ENCODE measurements around the gene ZFYVE1. TPM values are rescaled to one million over a fixed set of nuclear protein-coding genes. Genes with fewer than 3 reads are reported as not detected.

The ZFYVE1 gene
- total RNA-seq, 1 donor from 2014 or later: 30.7 TPM

DNA sequence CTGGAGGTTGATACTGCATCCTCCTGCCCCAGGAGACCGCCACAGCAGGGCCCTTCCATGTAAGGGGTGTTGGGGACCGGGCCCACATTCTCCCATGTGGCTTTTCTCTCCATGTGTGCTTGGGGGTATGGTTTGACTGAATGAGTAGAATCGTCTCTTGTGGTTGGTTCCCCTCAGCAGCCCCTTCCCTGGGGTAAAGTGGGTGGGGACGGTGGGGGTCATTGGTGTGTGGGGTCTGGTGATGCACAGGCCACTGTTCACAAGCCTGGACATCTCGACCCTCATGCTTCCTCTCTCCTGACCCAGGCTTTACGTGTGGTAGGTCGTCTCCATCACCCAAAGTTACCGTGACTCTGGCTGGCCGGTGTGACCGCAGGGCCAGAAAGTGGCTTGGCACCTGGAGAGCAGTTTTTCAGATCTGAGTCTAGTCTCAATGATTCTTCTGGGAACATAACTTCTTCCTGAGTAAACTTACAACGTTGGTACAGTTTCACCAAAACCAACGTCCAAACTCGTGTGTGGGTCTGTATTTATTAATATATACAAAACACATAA lies 83.0 kb downstream of the ZFYVE1 start:
- peaks cover 15% of the 10 kb centered on the region for H3K36me3 Mint-ChIP-seq (ENCODE audit: insufficient read depth)
- TF ChIP-seq, protein P1, sequence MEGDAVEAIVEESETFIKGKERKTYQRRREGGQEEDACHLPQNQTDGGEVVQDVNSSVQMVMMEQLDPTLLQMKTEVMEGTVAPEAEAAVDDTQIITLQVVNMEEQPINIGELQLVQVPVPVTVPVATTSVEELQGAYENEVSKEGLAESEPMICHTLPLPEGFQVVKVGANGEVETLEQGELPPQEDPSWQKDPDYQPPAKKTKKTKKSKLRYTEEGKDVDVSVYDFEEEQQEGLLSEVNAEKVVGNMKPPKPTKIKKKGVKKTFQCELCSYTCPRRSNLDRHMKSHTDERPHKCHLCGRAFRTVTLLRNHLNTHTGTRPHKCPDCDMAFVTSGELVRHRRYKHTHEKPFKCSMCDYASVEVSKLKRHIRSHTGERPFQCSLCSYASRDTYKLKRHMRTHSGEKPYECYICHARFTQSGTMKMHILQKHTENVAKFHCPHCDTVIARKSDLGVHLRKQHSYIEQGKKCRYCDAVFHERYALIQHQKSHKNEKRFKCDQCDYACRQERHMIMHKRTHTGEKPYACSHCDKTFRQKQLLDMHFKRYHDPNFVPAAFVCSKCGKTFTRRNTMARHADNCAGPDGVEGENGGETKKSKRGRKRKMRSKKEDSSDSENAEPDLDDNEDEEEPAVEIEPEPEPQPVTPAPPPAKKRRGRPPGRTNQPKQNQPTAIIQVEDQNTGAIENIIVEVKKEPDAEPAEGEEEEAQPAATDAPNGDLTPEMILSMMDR (IDR thresholded peaks at IDR 0.05; ENCODE audit: unreplicated experiment): no peak
- no peaks in the 10 kb centered on the region for H3K27me3 Mint-ChIP-seq
- no peak overlapping the region for H3K27ac Mint-ChIP-seq
- no peaks in the 10 kb centered on the region for H3K9me3 Mint-ChIP-seq (ENCODE audit: low read depth)
- no peak for DNase-seq (ENCODE audit: low spot score, unreplicated experiment)
- H3K4me1 Mint-ChIP-seq (ENCODE audit: low read depth): no peaks in the 10 kb centered on the region
- H3K4me3 Mint-ChIP-seq (ENCODE audit: low read depth): no peak overlapping the region

DNA sequence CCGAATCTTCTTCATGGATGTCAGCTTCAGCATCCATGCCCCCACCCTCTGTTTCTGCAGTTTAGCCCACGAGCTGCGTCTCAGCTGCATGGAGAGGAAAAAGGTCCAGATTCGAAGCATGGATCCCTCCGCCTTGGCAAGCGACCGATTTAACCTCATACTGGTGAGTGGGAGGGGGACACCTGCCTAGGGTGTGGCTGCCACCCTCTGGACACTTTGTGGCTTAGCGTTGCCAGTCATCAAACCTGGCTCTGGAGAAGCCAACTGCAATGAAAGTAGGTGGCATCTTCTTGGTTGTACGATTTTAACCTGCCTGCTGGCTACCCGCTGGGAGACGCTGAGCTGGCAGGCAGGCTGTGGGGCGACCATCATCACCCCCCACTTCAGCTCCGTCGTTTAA lies 84.0 kb downstream of the ZFYVE1 start:
- no peaks in the 10 kb centered on the region for H3K4me1 Mint-ChIP-seq (ENCODE audit: low read depth)
- no peak overlapping the region for H3K4me3 Mint-ChIP-seq (ENCODE audit: low read depth)
- DNase-seq (ENCODE audit: low spot score, unreplicated experiment): no peak
- no peaks in the 10 kb centered on the region for H3K9me3 Mint-ChIP-seq (ENCODE audit: low read depth)
- peaks cover 15% of the 10 kb centered on the region for H3K36me3 Mint-ChIP-seq (ENCODE audit: insufficient read depth)
- H3K27me3 Mint-ChIP-seq: no peaks in the 10 kb centered on the region
- no peak overlapping the region for H3K27ac Mint-ChIP-seq
- TF ChIP-seq, protein P1 (IDR thresholded peaks at IDR 0.05; ENCODE audit: unreplicated experiment): no peak

DNA sequence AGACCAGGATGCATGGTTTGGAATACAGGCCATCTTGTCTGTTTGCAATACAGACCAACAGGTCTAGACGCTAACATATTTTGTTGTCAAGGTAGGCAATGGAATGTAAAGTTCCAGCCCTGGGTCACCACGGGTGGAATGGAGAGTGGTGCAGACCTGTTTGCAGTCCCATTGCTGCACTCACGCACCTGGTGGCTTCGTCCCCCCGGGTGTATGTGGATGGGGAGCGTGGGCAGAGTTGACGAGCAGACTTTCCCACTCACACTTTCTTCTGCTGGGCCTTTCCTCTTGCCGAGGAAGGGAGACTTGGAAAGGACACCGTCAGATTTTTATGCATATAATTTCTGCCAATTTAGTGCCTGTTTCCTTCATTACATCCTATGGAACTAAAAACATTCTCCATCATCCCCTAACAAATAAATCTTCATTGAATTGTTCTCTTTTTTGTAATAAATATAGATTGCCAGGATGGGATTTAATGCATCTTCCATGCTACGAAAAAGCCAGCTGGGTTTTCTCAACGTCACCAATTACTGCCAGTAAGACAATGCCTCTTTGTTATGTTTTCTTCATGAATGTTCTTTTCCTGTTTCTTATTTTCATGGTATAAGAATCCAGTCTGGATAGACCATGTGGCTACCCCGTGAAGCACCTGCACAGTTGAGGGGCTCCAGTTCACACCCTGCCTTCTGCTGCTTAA lies 85.5 kb downstream of the ZFYVE1 start:
- Mint-ChIP-seq H3K27me3 (no peaks in the 10 kb centered on the region), H3K4me1 (ENCODE audit: low read depth) (no peaks in the 10 kb centered on the region), H3K36me3 (ENCODE audit: insufficient read depth) (peaks cover 18% of the 10 kb centered on the region), H3K4me3 (ENCODE audit: low read depth) (no peak overlapping the region), H3K27ac (no peak overlapping the region), H3K9me3 (ENCODE audit: low read depth) (no peaks in the 10 kb centered on the region)
- TF ChIP-seq, protein P1 (IDR thresholded peaks at IDR 0.05; ENCODE audit: unreplicated experiment): no peak
- DNase-seq (ENCODE audit: low spot score, unreplicated experiment): no peak

DNA sequence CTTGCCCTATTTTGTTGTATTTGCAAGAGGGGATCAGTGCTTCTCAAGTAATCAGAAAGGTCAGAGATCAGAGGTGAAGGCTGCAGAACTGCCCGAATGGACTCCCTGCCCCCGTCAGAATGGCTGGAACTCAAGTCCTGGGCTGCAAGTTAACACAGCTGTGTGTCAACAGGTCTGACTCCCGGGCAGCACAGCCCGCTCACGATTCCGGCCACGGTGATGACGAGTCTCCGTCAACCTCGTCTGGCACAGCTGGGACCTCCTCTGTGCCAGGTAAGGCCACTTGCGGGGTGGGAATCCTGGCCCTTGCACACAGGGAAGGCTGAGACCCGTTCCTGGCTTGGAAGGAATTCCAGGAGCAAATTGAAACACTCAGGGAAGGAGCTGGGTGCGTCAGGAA lies 87.3 kb downstream of the ZFYVE1 start:
- no peak for DNase-seq (ENCODE audit: low spot score, unreplicated experiment)
- Mint-ChIP-seq H3K4me1 (ENCODE audit: low read depth) (no peaks in the 10 kb centered on the region), H3K27me3 (no peaks in the 10 kb centered on the region), H3K4me3 (ENCODE audit: low read depth) (no peak overlapping the region), H3K27ac (no peak overlapping the region), H3K9me3 (ENCODE audit: low read depth) (no peaks in the 10 kb centered on the region), H3K36me3 (ENCODE audit: insufficient read depth) (peaks cover 15% of the 10 kb centered on the region)
- TF ChIP-seq, protein P1 (IDR thresholded peaks at IDR 0.05; ENCODE audit: unreplicated experiment): no peak

DNA sequence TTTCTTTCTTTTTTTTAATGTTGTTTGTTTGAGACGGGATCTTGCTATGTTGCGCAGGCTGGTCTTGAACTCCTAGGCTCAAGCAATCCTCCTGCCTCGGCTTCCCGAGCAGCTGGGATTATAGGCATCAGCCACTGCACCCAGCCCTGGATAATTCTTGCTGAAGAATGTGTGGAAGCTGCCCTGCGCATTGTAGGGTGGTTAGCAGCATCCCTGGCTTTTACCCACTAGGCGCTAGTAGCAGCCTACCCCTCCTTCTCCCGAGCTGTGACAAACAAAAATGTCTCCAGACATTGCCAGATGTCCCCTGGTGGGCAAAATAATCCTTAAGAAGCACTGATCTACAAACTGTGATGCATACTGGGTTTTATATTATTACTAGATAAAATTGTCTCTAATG lies 94.0 kb downstream of the ZFYVE1 start:
- H3K27ac Mint-ChIP-seq: no peak overlapping the region
- no peak for DNase-seq (ENCODE audit: low spot score, unreplicated experiment)
- peaks cover 3% of the 10 kb centered on the region for H3K36me3 Mint-ChIP-seq (ENCODE audit: insufficient read depth)
- no peaks in the 10 kb centered on the region for H3K4me1 Mint-ChIP-seq (ENCODE audit: low read depth)
- no peaks in the 10 kb centered on the region for H3K27me3 Mint-ChIP-seq
- H3K4me3 Mint-ChIP-seq (ENCODE audit: low read depth): no peak overlapping the region
- H3K9me3 Mint-ChIP-seq (ENCODE audit: low read depth): no peaks in the 10 kb centered on the region
- TF ChIP-seq, protein P1 (IDR thresholded peaks at IDR 0.05; ENCODE audit: unreplicated experiment): no peak

All from progenitor cell of endocrine pancreas (in vitro differentiated cells).